ENCODE measurements around the gene DDHD1. TPM values are rescaled to one million over a fixed set of nuclear protein-coding genes. Genes with fewer than 3 reads are reported as not detected.

DDHD1 gene
- total and polyA plus RNA-seq, 5 donors from 2014 or later: 8.3 to 81.7 (median 10.2) TPM

DNA sequence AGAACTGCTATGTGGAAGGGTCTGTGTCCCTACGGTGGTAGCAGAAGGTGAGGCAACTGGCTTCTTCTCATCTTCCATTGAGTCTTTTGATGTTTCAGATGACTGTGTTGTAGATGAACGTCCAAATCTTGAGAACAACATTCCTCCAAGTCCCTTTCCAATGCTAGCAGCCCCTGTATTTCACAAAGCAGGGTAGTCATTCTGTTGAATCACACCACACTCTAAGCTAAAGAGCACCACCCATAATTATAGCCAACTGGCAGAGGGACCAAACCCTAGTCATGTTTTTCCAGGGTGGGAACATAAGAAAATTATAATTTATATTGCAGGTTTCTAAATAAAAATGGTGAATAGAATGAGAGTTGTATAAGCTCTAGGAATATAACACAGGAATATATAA, 98.7 kb downstream of the DDHD1 start:
- H3K4me3 Mint-ChIP-seq: no peak overlapping the region
- H3K4me3 ChIP-seq (ENCODE audit: low read depth, low read length): no peak overlapping the region
- H3K4me1 ChIP-seq (ENCODE audit: control insufficient read depth, insufficient read depth, low read length, poor library complexity, severe bottlenecking): no peaks in the 10 kb centered on the region
- H3K36me3 Mint-ChIP-seq: peaks cover 26% of the 10 kb centered on the region
- no peaks in the 10 kb centered on the region for H3K27me3 ChIP-seq (ENCODE audit: control insufficient read depth, insufficient read depth, low read length)
- peaks cover 39% of the 10 kb centered on the region for H3K36me3 ChIP-seq (ENCODE audit: control insufficient read depth, insufficient read depth, low read length)
- H3K27me3 Mint-ChIP-seq: no peaks in the 10 kb centered on the region
- no peaks in the 10 kb centered on the region for H3K9me3 ChIP-seq (ENCODE audit: control insufficient read depth in 2 of 2, low read length in 2 of 2)
- ATAC-seq (ENCODE audit: low read depth in 2 of 2) (no peak), DNase-seq (no peak)
- H3K4me1 Mint-ChIP-seq: peaks cover 2 to 5% (median 4%) of the 10 kb centered on the region in 4 donors
- no peak overlapping the region for H3K27ac ChIP-seq (ENCODE audit: insufficient read depth, low read length, poor library complexity, severe bottlenecking)
- H3K27ac Mint-ChIP-seq: no peak overlapping the region
- no peaks in the 10 kb centered on the region for H3K9me3 Mint-ChIP-seq

- H3K36me3 Mint-ChIP-seq: peaks cover 26% of the 10 kb centered on the region
- Histone ChIP-seq H3K27me3 (ENCODE audit: control insufficient read depth, insufficient read depth, low read length) (no peaks in the 10 kb centered on the region), H3K4me1 (ENCODE audit: control insufficient read depth, insufficient read depth, low read length, poor library complexity, severe bottlenecking) (no peaks in the 10 kb centered on the region), H3K27ac (ENCODE audit: insufficient read depth, low read length, poor library complexity, severe bottlenecking) (no peak overlapping the region), H3K9me3 (ENCODE audit: control insufficient read depth in 2 of 2, low read length in 2 of 2) (no peaks in the 10 kb centered on the region), H3K36me3 (ENCODE audit: control insufficient read depth, insufficient read depth, low read length) (peaks cover 49% of the 10 kb centered on the region), H3K4me3 (ENCODE audit: low read depth, low read length) (no peak overlapping the region)
- ATAC-seq (ENCODE audit: low read depth in 2 of 2): no peak
- H3K27ac Mint-ChIP-seq: peak overlapping the region in 1 of 3 donors; percentile 36
- DNase-seq: no peak
- H3K27me3 Mint-ChIP-seq: no peaks in the 10 kb centered on the region
- H3K4me3 Mint-ChIP-seq: no peak overlapping the region
- no peaks in the 10 kb centered on the region for H3K9me3 Mint-ChIP-seq
- peaks cover 0 to 4% (median 0%) of the 10 kb centered on the region in 4 donors for H3K4me1 Mint-ChIP-seq
Observed at GRCh38 chr14:53048631-53049030, 104.5 kb downstream of the DDHD1 start.

DNA sequence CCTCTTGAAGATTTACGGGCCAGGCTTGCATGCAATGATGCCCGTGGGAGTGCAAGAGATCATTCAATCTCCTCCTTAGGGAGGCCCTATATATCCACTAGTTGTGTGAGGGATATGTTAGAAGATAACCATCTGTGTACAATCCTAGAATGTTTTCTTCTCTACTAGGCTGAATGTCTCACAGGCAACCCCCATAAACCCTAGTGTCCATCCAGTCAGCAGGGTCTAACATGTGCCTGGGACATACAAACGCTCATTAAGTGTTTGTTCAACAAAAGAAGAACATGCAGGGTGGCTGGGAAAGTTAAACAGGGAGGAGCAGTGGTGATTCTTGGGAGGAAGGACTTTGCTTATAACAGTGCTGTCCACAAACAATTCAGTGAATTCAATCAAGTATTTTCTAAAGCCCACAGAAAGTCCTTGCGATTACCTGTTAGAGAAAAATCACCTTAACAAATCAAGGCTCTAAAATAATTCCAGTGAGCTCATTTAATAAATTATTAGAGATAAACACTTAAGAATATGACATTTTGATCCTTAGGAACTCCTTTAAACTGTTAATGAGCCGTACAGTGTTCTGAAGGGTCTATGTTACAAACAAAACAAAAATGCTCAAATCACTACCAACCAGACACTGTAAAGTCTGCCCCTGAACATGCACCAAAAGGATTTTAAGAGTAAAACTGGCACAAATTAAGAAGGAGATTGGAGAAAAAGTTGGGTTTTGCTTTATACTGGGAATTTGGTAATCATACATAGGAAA, 105.6 kb downstream of the DDHD1 start:
- H3K36me3 Mint-ChIP-seq: peaks cover 32% of the 10 kb centered on the region
- H3K4me3 ChIP-seq (ENCODE audit: low read depth, low read length): no peak overlapping the region
- H3K27ac Mint-ChIP-seq: no peak overlapping the region
- no peaks in the 10 kb centered on the region for H3K4me1 ChIP-seq (ENCODE audit: control insufficient read depth, insufficient read depth, low read length, poor library complexity, severe bottlenecking)
- ATAC-seq (ENCODE audit: low read depth in 2 of 2) (no peak), DNase-seq (no peak)
- no peaks in the 10 kb centered on the region for H3K27me3 ChIP-seq (ENCODE audit: control insufficient read depth, insufficient read depth, low read length)
- peaks cover 49% of the 10 kb centered on the region for H3K36me3 ChIP-seq (ENCODE audit: control insufficient read depth, insufficient read depth, low read length)
- H3K4me3 Mint-ChIP-seq: no peak overlapping the region
- no peaks in the 10 kb centered on the region for H3K9me3 ChIP-seq (ENCODE audit: control insufficient read depth in 2 of 2, low read length in 2 of 2)
- no peaks in the 10 kb centered on the region for H3K27me3 Mint-ChIP-seq
- no peak overlapping the region for H3K27ac ChIP-seq (ENCODE audit: insufficient read depth, low read length, poor library complexity, severe bottlenecking)
- no peaks in the 10 kb centered on the region for H3K9me3 Mint-ChIP-seq
- peaks cover 0 to 6% (median 0%) of the 10 kb centered on the region in 4 donors for H3K4me1 Mint-ChIP-seq

- H3K4me1 ChIP-seq (ENCODE audit: control insufficient read depth, insufficient read depth, low read length, poor library complexity, severe bottlenecking): no peaks in the 10 kb centered on the region
- Mint-ChIP-seq H3K27ac (no peak overlapping the region), H3K27me3 (no peaks in the 10 kb centered on the region), H3K4me3 (peak overlapping the region in 1 of 4 donors; percentile 68), H3K36me3 (peaks cover 45% of the 10 kb centered on the region), H3K9me3 (peaks cover 0 to 3% (median 0%) of the 10 kb centered on the region in 7 donors), H3K4me1 (peaks cover 0 to 6% (median 0%) of the 10 kb centered on the region in 4 donors)
- no peak for ATAC-seq (ENCODE audit: low read depth in 2 of 2)
- no peak overlapping the region for H3K27ac ChIP-seq (ENCODE audit: insufficient read depth, low read length, poor library complexity, severe bottlenecking)
- no peaks in the 10 kb centered on the region for H3K27me3 ChIP-seq (ENCODE audit: control insufficient read depth, insufficient read depth, low read length)
- H3K36me3 ChIP-seq (ENCODE audit: control insufficient read depth, insufficient read depth, low read length): peaks cover 61% of the 10 kb centered on the region
- H3K4me3 ChIP-seq (ENCODE audit: low read depth, low read length): no peak overlapping the region
- no peak for DNase-seq
- H3K9me3 ChIP-seq (ENCODE audit: control insufficient read depth in 2 of 2, low read length in 2 of 2): no peaks in the 10 kb centered on the region
Observed at GRCh38 chr14:53044486-53044885, 108.6 kb downstream of the DDHD1 start.

DNA sequence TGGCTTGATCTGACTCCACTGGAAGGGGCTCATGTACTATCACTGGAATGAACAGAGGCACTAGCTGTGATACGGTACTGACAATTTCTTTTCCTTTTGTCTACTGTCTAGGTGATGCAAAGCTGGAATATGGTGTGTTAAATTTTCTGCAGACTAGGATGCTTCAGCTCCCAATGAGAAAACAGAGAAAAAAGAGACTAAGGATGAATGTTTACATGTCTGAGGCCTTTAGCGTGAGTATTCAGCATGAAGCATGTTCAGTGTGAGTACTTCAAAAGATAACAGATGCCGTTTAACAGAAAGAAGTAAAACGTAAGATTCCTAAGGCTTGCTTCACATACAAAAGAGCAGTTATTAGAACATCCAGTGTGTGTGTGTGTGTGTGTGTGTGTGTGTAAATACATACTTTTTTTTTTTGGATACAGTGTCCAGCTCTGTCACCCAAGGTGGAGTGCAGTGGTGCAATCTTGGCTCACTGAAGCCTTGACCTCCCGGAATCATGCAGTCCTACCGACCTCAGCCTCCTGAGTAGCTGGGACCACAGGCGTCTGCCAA, 110.0 kb downstream of the DDHD1 start:
- DNase-seq: no peak
- ATAC-seq (ENCODE audit: low read depth in 2 of 2): no peak
- Histone ChIP-seq H3K9me3 (ENCODE audit: control insufficient read depth in 2 of 2, low read length in 2 of 2) (no peaks in the 10 kb centered on the region), H3K27ac (ENCODE audit: insufficient read depth, low read length, poor library complexity, severe bottlenecking) (no peak overlapping the region), H3K4me3 (ENCODE audit: low read depth, low read length) (no peak overlapping the region), H3K27me3 (ENCODE audit: control insufficient read depth, insufficient read depth, low read length) (no peaks in the 10 kb centered on the region), H3K4me1 (ENCODE audit: control insufficient read depth, insufficient read depth, low read length, poor library complexity, severe bottlenecking) (no peaks in the 10 kb centered on the region), H3K36me3 (ENCODE audit: control insufficient read depth, insufficient read depth, low read length) (peaks cover 75% of the 10 kb centered on the region)
- H3K4me3 Mint-ChIP-seq: no peak overlapping the region
- peaks cover 0 to 8% (median 0%) of the 10 kb centered on the region in 7 donors for H3K9me3 Mint-ChIP-seq
- no peak overlapping the region for H3K27ac Mint-ChIP-seq
- H3K27me3 Mint-ChIP-seq: no peaks in the 10 kb centered on the region
- peaks cover 0 to 2% (median 0%) of the 10 kb centered on the region in 4 donors for H3K4me1 Mint-ChIP-seq
- peaks cover 53% of the 10 kb centered on the region for H3K36me3 Mint-ChIP-seq

DNA sequence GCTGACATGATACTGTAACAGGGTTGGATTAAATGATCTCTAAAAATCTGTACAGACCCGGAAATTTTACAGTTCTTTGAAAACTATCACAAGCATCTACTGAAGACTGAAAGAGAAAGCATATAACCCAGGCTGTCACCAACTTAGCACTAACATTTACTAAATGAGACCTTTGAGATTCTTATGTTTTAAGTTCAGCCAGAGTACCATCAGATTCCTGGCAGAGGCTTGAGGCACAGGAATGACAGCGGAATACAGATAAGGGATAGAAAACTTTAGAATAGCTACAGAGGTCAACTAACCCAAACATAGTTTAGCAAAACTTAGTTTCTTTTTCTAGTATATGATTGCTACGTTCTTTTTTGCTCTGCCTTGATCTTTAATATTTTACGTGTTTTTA, 110.6 kb downstream of the DDHD1 start:
- ATAC-seq (ENCODE audit: low read depth in 2 of 2) (no peak), DNase-seq (no peak)
- Histone ChIP-seq H3K4me1 (ENCODE audit: control insufficient read depth, insufficient read depth, low read length, poor library complexity, severe bottlenecking) (no peaks in the 10 kb centered on the region), H3K9me3 (ENCODE audit: control insufficient read depth in 2 of 2, low read length in 2 of 2) (no peaks in the 10 kb centered on the region), H3K27ac (ENCODE audit: insufficient read depth, low read length, poor library complexity, severe bottlenecking) (no peak overlapping the region), H3K36me3 (ENCODE audit: control insufficient read depth, insufficient read depth, low read length) (peaks cover 82% of the 10 kb centered on the region), H3K27me3 (ENCODE audit: control insufficient read depth, insufficient read depth, low read length) (no peaks in the 10 kb centered on the region), H3K4me3 (ENCODE audit: low read depth, low read length) (no peak overlapping the region)
- H3K4me3 Mint-ChIP-seq: no peak overlapping the region
- H3K4me1 Mint-ChIP-seq: peaks cover 0 to 2% (median 0%) of the 10 kb centered on the region in 4 donors
- H3K27ac Mint-ChIP-seq: peak overlapping the region in 2 of 3 donors; percentile 15 to 52
- peaks cover 0 to 13% (median 1%) of the 10 kb centered on the region in 7 donors for H3K9me3 Mint-ChIP-seq
- peaks cover 59% of the 10 kb centered on the region for H3K36me3 Mint-ChIP-seq
- no peaks in the 10 kb centered on the region for H3K27me3 Mint-ChIP-seq

- peaks cover 0 to 13% (median 1%) of the 10 kb centered on the region in 7 donors for H3K9me3 Mint-ChIP-seq
- H3K4me1 ChIP-seq (ENCODE audit: control insufficient read depth, insufficient read depth, low read length, poor library complexity, severe bottlenecking): no peaks in the 10 kb centered on the region
- H3K27ac Mint-ChIP-seq: peak overlapping the region in 1 of 3 donors; percentile 54
- no peak overlapping the region for H3K27ac ChIP-seq (ENCODE audit: insufficient read depth, low read length, poor library complexity, severe bottlenecking)
- peaks cover 66% of the 10 kb centered on the region for H3K36me3 Mint-ChIP-seq
- H3K4me3 Mint-ChIP-seq: no peak overlapping the region
- H3K27me3 Mint-ChIP-seq: no peaks in the 10 kb centered on the region
- no peak for DNase-seq
- H3K9me3 ChIP-seq (ENCODE audit: control insufficient read depth in 2 of 2, low read length in 2 of 2): no peaks in the 10 kb centered on the region
- H3K4me3 ChIP-seq (ENCODE audit: low read depth, low read length): no peak overlapping the region
- H3K36me3 ChIP-seq (ENCODE audit: control insufficient read depth, insufficient read depth, low read length): peaks cover 80% of the 10 kb centered on the region
- ATAC-seq (ENCODE audit: low read depth in 2 of 2): no peak
- no peaks in the 10 kb centered on the region for H3K27me3 ChIP-seq (ENCODE audit: control insufficient read depth, insufficient read depth, low read length)
- H3K4me1 Mint-ChIP-seq: peaks cover 0 to 4% (median 1%) of the 10 kb centered on the region in 4 donors
Observed at GRCh38 chr14:53041067-53041466, 112.1 kb downstream of the DDHD1 start.
